NCI-H82 treated with DMSO at 0.1 percent for 48 hours (cell line): Measurements from ENCODE around the gene NDST1.

Experiments
- DNase-seq: peaks from one replicate; lab custom pipeline; 2025; ENCODE audit not compliant: unreplicated experiment; lab: John Stamatoyannopoulos, UW

The NDST1 gene

GRCh38 chr5:150521939-150522503 lies 14.1 kb downstream of the NDST1 start:
- DNase-seq = no peak

GRCh38 chr5:150522504-150523414 lies 14.8 kb downstream of the NDST1 start:
- DNase-seq = no peak

GRCh38 chr5:150523472-150524350 lies 15.8 kb downstream of the NDST1 start:
- DNase-seq = peak; percentile 31

- no peak for DNase-seq
Measured at GRCh38 chr5:150525163-150525562, 17.2 kb downstream of the NDST1 start.

- DNase-seq = no peak
Measured at GRCh38 chr5:150525781-150526180, 17.9 kb downstream of the NDST1 start.

- no peak for DNase-seq
Measured at GRCh38 chr5:150527038-150527437, 19.1 kb downstream of the NDST1 start.

GRCh38 chr5:150527808-150528207 lies 19.9 kb downstream of the NDST1 start:
- DNase-seq = no peak

GRCh38 chr5:150528924-150529546 lies 21.1 kb downstream of the NDST1 start:
- no peak for DNase-seq

- peak; percentile 69 for DNase-seq
Measured at GRCh38 chr5:150529555-150529954, 21.6 kb downstream of the NDST1 start.

GRCh38 chr5:150530423-150530822 lies 22.5 kb downstream of the NDST1 start:
- no peak for DNase-seq

GRCh38 chr5:150530951-150531588 lies 23.1 kb downstream of the NDST1 start:
- no peak for DNase-seq

GRCh38 chr5:150531686-150532085 lies 23.8 kb downstream of the NDST1 start:
- no peak for DNase-seq

- no peak for DNase-seq
Measured at GRCh38 chr5:150532151-150532550, 24.2 kb downstream of the NDST1 start.

GRCh38 chr5:150532996-150533395 lies 25.1 kb downstream of the NDST1 start:
- DNase-seq = no peak

- DNase-seq = no peak
Measured at GRCh38 chr5:150534811-150535210, 26.9 kb downstream of the NDST1 start.

- DNase-seq = no peak
Measured at GRCh38 chr5:150535611-150536010, 27.7 kb downstream of the NDST1 start.

GRCh38 chr5:150538007-150538917 lies 30.3 kb downstream of the NDST1 start:
- DNase-seq = no peak

GRCh38 chr5:150539206-150539605 lies 31.3 kb downstream of the NDST1 start:
- DNase-seq = no peak

- DNase-seq = no peak
Measured at GRCh38 chr5:150540042-150540441, 32.1 kb downstream of the NDST1 start.
